Measurements from ENCODE around the gene FAM170B.

FAM170B gene

GRCh38 chr10:49090189-49090575 is 43.6 kb downstream of the FAM170B start:
- H3K4me3 ChIP-seq (ENCODE audit: low read depth, low read length) = no peak overlapping the region
- DNase-seq = no peak
- H3K27ac ChIP-seq = no peak overlapping the region
- in situ Hi-C loops (cut with HindIII; ENCODE audit: low pct_ligation_motif_present, low sequenced_read_pairs) = no loop called here
- H3K27me3 ChIP-seq (replicated peaks) = no peaks in the 10 kb centered on the region
- H3K36me3 ChIP-seq (replicated peaks) = no peaks in the 10 kb centered on the region
- no peak for TF ChIP-seq CTCF (IDR thresholded peaks at IDR 0.05; ENCODE audit: low read depth, low read length, missing control alignments)

GRCh38 chr10:49089557-49090188 is 44.1 kb downstream of the FAM170B start:
- Histone ChIP-seq H3K27me3 (replicated peaks) (no peaks in the 10 kb centered on the region), H3K4me3 (ENCODE audit: low read depth, low read length) (no peak overlapping the region), H3K27ac (no peak overlapping the region), H3K36me3 (replicated peaks) (no peaks in the 10 kb centered on the region)
- in situ Hi-C loops (cut with HindIII; ENCODE audit: low pct_ligation_motif_present, low sequenced_read_pairs) = no loop called here
- TF ChIP-seq CTCF (IDR thresholded peaks at IDR 0.05; ENCODE audit: low read depth, low read length, missing control alignments) = no peak
- DNase-seq = no peak

GRCh38 chr10:49089152-49089551 is 44.7 kb downstream of the FAM170B start:
- Histone ChIP-seq H3K4me3 (ENCODE audit: low read depth, low read length) (no peak overlapping the region), H3K27ac (no peak overlapping the region), H3K27me3 (replicated peaks) (no peaks in the 10 kb centered on the region), H3K36me3 (replicated peaks) (no peaks in the 10 kb centered on the region)
- no peak for DNase-seq
- in situ Hi-C loops (cut with HindIII; ENCODE audit: low pct_ligation_motif_present, low sequenced_read_pairs) = no loop called here
- no peak for TF ChIP-seq CTCF (IDR thresholded peaks at IDR 0.05; ENCODE audit: low read depth, low read length, missing control alignments)

- no peak for TF ChIP-seq CTCF (IDR thresholded peaks at IDR 0.05; ENCODE audit: low read depth, low read length, missing control alignments)
- no peak for DNase-seq
- in situ Hi-C loops (cut with HindIII; ENCODE audit: low pct_ligation_motif_present, low sequenced_read_pairs) = no loop called here
- Histone ChIP-seq H3K27ac (no peak overlapping the region), H3K4me3 (ENCODE audit: low read depth, low read length) (no peak overlapping the region), H3K36me3 (replicated peaks) (no peaks in the 10 kb centered on the region), H3K27me3 (replicated peaks) (no peaks in the 10 kb centered on the region)
Observed at GRCh38 chr10:49086889-49087288, 46.9 kb downstream of the FAM170B start.

GRCh38 chr10:49083261-49083660 is 50.6 kb downstream of the FAM170B start:
- in situ Hi-C loops (cut with HindIII; ENCODE audit: low pct_ligation_motif_present, low sequenced_read_pairs) = no loop called here
- no peak for TF ChIP-seq CTCF (IDR thresholded peaks at IDR 0.05; ENCODE audit: low read depth, low read length, missing control alignments)
- H3K36me3 ChIP-seq (replicated peaks) = no peaks in the 10 kb centered on the region
- no peak overlapping the region for H3K4me3 ChIP-seq (ENCODE audit: low read depth, low read length)
- no peaks in the 10 kb centered on the region for H3K27me3 ChIP-seq (replicated peaks)
- DNase-seq = no peak
- no peak overlapping the region for H3K27ac ChIP-seq

GRCh38 chr10:49082766-49083165 is 51.1 kb downstream of the FAM170B start:
- H3K27me3 ChIP-seq (replicated peaks) = no peaks in the 10 kb centered on the region
- in situ Hi-C loops (cut with HindIII; ENCODE audit: low pct_ligation_motif_present, low sequenced_read_pairs) = no loop called here
- no peak for DNase-seq
- no peaks in the 10 kb centered on the region for H3K36me3 ChIP-seq (replicated peaks)
- no peak overlapping the region for H3K4me3 ChIP-seq (ENCODE audit: low read depth, low read length)
- H3K27ac ChIP-seq = no peak overlapping the region
- TF ChIP-seq CTCF (IDR thresholded peaks at IDR 0.05; ENCODE audit: low read depth, low read length, missing control alignments) = no peak
